ENCODE measurements around the gene DUSP22. TPM values are rescaled to one million over a fixed set of nuclear protein-coding genes. Genes with fewer than 3 reads are reported as not detected.

Gene DUSP22
- total and polyA plus RNA-seq, 9 of the 15 experiments (the other 6 are each of a cell fraction or from before 2014, with no cell fraction given) = 9.3 to 19.4 (median 11.8) TPM

GRCh38 chr6:313917-314316 is 21.6 kb downstream of the DUSP22 start (continued):
- no peak for TF ChIP-seq CHD7 (IDR thresholded peaks at IDR 0.05; ENCODE audit: low read depth, low read length)
- TF ChIP-seq PPARD (CRISPR knock-in tag; IDR thresholded peaks at IDR 0.05) = no peak
